NCI-H82 treated with DMSO at 0.1 percent for 48 hours (cell line): ENCODE results near the gene SULT1A1.
A peak's percentile ranks its signal among the peaks of the same experiment; 100 is the strongest.

Source experiments
- DNase-seq: peaks from one replicate; lab custom pipeline; 2025; ENCODE audit not compliant: unreplicated experiment; lab: John Stamatoyannopoulos, UW

The SULT1A1 gene

GRCh38 chr16:28561557-28562187 lies 48.2 kb downstream of the SULT1A1 start:
- no peak for DNase-seq

GRCh38 chr16:28558456-28558855 lies 51.4 kb downstream of the SULT1A1 start:
- DNase-seq, result no peak

DNA sequence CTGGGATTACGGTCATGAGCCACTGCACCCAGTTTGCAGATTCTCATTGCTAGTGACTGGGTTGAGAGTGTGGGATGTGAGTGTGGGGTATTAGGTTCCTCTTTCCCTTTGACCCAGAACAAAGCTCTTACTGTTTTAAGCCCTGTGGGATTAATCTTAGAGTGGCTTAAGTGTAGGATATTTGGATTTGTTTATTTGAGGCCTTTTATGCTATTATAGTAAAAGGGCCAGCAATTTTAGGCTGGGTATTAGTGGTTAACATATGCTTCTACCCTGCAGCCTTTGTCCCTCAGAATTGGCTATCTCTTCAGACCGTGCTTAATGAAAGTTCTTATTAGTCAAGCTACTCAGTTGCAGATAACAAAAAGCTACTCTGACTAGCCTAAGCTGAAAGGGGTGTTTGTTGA lies 52.9 kb downstream of the SULT1A1 start:
- peak; percentile 83 for DNase-seq

GRCh38 chr16:28555561-28555960 lies 54.3 kb downstream of the SULT1A1 start:
- DNase-seq, result no peak
